HG02981 (cell line): ENCODE measurements around the gene OSTM1.

Source experiments
- ATAC-seq: cut with Tn5 transposase; IDR thresholded peaks from one replicate; pipeline ENCODE4 v1.9.1; 2021; ENCODE audit warnings: mild to moderate bottlenecking, moderate library complexity; ENCODE audit not compliant: unreplicated experiment

Gene OSTM1

DNA sequence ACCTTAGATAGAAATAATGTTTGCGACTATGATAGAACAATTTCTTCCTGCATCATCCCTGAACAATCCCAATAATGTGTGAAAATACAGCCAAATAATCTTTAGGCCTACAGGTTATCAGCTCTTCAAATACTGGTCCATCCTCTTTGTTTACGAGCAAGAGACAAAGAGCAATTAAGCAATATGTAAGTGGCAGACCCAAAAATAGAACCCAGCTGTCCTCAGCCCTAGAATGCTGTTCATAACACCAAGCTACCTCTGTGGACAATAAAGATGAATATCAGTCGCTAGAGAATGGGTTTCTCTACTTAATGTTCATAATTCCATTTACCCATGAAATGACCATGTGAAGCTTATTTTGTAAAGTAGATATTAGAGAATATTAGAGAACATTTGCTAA lies 28.4 kb upstream of the OSTM1 start:
- no peak for ATAC-seq

DNA sequence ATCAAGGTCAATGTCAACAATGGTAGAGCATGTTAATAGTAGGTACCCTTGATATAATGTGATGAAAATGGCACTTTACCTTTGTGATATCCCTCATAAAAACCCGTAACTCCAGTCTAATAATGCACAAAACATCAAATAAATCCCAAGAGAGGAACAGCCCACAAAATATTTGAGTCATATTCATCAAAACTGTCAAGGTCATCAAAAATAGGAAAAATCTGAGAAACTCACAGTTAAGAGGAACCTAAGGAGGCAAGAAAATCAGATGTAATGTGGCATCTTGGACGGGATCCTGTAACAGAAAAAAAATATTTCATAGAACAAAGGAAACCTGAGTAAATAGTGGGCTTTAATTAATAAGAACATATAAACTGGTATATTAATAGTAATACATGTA lies 25.5 kb upstream of the OSTM1 start:
- no peak for ATAC-seq

DNA sequence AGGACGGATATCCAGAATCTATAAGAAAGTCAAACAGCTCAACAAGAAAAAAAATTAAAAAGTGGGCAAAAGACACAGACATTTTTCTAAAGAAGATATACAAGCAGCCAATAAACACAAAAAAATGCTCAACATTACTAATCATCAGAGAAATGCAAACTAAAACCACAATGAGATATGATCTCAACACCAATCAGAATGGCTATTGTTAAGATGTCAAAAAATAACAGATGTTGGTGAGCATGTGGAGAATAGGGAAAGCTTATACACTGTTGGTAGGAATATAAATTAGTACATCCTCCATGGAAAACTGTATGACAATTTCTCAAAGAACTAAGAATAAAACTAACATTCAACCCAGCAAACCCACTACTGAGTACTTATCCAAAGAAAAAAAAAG lies 23.3 kb upstream of the OSTM1 start:
- ATAC-seq, result no peak

DNA sequence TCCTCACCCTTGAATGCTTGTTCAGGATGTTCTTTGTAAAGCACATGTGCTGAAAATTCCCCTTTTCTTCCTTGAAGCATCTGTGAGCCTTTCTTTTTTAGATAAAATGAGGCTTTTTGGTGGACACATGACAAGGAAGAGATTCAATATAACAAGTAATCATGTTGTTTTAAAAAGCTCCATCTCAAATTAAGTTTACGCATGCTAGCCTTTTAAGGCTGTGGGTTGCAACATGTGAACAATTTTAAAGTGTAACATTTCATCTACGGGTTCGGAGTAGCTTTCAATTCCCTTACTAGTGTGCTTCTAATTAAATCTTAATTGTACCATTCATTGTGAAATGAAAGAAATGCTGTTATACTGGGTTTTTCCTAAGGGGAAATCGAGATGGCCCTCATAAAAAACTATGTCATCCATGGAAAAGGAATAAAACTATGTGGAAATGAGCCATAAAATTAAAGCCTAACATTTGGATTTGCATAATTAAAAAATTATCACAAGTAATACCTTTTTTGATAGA lies 19.3 kb upstream of the OSTM1 start:
- no peak for ATAC-seq

DNA sequence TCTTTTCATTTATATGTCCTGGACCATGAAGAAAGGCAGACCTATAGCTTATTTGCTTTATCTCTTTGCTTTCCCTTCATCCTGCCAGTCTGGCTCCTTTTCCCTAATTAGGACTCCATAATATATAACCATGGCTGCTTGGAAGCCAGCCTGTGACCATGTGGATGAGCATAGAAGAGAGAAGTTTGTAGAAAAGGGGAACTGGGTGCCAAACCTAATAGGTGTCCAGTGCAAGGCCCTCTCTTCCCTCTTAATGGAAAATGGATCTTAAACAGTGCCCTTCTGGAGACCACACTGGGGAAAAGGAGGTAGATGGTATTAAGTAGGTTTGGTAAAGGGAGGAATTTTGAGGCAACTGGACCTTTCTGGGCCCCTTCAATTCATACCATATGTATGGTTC lies 16.7 kb upstream of the OSTM1 start:
- ATAC-seq, result no peak

DNA sequence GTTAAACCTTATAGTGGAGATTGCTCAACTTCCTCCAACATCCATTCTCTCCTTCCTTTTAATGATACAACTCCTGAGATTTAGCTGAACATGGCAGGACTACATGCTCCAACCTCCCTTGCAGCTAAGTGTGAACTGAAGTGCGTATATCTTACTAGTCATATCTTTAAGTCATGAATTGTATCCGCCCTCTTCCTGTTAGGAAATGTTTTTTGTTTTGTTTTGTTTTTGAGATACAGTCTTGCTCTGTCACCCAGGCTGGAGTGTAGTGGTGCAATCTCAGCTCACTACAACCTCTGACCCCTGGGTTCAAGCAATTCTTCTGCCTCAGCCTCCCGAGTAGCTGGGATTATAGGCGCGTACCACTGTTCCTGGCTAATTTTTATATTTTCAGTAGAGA lies 8.8 kb upstream of the OSTM1 start:
- no peak for ATAC-seq

DNA sequence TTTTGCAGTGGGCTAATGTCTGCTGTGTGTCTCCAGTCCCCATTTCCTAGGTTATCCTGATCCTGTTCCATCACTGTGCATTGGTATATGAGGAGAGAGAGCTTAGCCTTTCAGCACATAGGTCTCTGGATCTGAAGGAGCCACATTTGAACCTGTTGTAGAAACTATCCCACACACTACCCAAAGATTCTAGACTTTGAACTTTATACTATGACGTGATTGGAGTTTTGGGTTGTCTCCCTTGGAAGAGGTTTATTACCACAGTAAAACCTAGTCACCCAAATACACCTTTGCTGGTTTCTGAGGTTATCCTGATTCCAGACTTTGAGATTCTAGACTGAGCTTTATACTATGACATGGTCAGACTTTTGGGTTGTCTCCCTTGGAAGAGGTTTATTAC lies 8.0 kb upstream of the OSTM1 start:
- ATAC-seq, result no peak

DNA sequence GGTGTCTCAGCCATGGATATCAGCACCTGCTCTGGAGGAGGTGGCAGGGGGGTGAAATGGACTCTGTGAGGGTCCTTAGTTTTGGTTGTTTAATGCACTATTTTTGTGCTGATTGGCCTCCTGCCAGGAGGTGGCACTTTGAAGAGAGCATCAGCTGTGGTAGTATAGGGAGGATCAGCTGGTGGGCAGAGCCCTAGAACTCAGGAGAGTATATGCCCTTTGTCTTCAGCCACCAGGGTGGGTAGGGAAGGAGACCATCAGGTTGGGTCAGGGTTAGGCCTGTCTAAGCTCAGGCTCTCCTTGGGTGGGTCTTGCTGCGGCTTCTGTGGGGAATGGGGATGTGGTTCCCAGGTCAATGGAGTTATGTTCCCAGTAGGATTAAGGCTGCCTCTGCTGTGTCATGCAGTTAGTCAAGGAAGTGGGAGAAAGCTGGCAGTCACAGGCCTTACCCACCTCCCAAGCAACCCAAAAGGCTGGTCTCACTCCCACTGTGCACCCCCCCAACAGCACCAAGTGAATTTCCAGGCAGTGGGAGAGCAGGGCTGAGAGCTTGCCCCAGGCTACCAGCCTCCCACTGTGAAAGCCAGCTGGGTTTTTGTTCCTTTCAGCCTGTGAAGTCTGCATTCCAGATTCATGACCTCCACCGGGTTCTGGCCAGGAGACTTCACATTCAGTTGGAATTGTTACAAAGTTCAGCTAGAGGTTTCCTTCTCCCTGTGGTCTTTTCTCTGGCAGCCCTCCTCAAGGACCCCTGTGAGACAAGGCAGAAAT lies 5.7 kb upstream of the OSTM1 start:
- ATAC-seq, result no peak

DNA sequence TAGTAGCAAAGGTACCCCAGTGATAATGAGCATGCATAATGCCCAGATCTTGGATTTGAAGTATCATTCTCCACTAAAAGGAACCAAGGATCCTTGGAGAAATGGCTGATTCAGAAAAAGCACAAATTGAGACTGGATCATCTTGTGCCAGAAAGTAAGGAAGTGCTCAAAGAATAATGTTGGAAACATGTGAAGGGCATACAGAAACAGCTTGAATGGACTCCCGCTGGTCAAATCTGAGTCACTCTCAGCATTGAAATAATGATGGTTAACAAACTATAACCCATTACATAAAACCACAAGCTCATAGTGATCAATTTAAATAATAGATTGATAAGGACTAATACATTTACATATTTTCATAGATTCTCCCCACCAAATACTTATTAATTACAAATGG lies 3.6 kb upstream of the OSTM1 start:
- no peak for ATAC-seq

DNA sequence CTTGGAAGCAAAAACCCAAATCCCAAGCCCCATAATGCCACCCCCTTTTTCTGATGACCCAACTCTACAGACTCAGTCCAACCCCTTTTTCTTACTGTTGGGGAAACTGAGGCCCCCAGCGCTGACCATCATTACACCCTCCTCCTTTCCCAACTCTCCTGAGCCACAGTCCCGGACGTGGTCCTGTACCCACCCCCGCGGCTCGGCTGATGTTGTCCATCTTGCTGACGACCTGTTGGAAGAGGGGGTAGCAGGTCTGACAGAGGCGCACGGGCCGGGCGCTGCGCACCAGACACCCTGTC lies 533 bp downstream of the OSTM1 start:
- no peak for ATAC-seq

DNA sequence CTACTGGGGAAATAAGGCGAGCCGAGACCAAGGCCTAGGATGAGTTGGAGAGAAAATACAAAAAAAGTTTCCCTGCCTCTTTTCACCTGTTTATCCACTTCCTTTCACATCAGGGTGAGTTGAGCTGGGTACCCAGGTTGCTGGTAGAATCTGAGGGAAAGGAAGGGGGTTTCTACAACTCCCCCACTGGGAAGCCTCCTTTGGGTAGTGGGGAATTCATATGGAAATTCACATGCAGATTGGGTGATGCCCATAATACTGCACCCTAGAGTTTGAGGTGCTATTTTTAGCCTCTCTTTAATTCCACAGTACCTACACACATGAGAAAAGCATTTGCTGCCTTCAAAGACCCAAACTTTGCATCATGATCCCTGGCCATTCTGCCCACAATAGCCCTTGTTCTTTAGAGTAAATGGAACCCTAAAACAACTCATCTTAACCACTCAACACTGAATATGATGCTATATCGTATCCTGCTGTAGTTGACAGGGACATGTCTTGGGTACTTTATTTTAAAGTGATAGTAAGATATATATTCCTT lies 2.7 kb downstream of the OSTM1 start:
- ATAC-seq, result no peak

DNA sequence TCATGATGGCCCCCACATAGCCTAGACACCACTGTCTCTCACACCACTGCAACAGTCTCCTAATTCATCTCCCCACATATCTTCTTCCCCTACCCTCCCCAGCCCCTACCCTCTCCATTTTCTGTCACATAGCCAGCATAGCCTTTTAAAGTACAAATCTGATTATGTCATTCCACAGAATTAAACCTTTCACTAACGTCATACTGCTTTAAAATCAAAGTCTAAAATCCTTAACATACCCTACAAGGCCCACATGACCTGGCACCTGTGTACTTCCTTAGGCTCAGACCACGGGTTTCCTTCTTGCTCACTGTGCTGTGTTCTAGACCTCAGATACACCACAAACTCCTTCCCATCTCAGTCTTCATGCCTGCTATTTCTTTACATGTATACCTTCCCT lies 5.9 kb downstream of the OSTM1 start:
- ATAC-seq, result peak; percentile 63

DNA sequence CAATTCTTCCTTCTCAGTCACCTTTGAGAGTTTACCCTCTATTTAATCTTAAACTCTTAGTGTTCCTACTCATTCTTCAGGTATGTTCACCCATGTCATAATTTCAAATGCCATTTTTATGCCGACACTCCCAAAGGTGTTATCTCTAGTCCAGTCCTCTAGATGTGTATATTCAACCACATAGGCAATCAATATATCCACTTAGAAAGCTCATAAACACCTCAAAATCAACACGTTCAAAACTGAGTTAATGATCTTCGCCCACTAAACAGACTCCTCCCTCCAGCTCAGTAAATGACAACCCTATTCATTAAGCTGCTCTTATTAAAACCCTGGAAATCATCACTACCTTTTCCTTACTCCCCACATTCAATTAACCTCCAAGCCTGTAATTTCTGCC lies 6.4 kb downstream of the OSTM1 start:
- no peak for ATAC-seq

DNA sequence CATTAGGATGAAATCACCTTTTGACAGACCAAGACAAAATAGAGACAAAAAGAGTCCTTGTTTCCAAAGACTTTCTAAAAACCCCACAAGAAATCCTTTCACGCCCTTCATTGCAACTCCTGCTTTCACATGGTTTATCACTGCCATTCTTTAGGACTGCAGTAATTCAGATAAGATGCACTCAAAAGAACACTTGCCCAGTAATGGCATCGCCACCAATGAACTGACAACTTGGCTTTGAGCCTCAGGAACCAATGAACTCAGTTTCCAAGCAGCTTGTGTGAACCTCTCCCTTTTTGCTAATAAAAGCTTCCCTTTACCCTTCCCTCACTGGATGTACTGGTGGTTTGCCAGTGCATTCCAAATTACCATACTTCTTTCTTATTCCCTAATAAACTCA lies 21.8 kb downstream of the OSTM1 start:
- ATAC-seq, result no peak

DNA sequence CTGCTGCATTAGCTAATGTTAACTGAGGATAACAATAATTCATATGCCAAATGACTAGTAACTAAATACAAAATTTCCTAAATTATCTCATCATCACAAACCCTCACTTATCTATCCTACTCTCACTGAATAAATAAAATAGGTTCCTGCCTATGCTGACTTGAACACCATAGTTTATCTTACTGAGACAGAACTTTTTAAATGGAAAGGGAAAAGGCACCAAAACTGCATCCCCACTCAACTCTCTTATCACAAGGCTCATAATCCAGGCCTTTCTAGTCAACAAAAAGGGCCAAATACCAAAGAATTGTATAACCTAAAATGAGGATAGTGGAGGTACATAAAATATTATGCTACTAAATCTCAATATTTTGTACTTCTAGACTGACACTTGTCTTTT lies 23.1 kb downstream of the OSTM1 start:
- no peak for ATAC-seq

DNA sequence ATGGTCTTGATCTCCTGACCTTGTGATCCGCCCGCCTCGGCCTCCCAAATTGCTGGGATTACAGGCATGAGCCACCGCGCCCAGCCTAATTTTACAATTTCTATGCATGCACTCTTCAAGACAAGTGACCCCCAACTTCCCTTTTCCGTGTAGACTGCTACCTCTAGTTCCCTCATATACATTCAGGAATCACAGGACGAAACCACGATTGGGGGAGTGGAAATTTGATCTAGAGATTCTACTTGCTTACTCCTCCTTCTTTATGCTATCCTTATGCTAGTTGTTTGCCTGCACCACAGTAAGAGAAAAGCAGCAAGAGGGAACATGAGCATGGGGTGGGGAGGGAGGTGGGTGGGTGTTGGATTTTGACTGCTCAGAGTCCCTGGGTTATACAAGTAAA lies 34.9 kb downstream of the OSTM1 start:
- ATAC-seq, result no peak

DNA sequence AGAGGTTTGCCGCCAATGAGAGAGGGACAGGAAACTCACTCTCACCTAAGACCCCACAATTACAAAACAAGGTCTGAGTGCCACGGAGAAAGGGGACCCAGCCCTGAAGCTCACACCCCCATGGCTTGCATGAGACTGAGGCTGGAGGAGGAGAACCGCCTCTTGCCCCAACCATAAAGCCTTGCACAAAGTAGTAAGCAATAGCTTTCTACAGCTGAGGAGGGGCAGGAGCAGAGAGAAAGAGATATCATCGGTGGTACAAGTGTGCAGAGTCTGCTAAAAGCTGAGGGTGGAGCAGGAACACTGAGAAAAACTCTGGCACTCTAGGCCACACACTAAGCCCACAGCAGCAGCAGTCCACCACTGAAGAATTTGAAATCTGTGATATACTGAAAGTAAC lies 37.7 kb downstream of the OSTM1 start:
- no peak for ATAC-seq

DNA sequence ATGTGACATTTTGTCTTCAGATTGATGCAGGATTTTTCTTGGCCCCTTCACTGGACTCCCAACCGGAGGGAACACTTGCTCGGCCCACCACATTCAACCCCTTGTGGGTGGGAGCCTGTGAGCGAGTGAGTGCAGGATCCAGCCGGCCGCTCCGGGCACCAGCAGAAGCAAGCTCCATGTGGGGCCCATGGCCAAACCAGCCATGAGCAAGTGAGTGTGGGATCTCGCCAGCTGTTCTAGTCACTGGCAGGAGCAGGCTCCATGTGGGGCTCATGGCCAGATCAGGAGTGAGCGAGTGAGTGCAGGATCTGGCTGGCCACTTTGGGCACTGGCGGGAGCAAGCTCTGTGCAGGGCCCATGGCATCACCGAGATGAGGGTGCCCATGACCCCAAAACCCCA lies 42.6 kb downstream of the OSTM1 start:
- ATAC-seq, result no peak

DNA sequence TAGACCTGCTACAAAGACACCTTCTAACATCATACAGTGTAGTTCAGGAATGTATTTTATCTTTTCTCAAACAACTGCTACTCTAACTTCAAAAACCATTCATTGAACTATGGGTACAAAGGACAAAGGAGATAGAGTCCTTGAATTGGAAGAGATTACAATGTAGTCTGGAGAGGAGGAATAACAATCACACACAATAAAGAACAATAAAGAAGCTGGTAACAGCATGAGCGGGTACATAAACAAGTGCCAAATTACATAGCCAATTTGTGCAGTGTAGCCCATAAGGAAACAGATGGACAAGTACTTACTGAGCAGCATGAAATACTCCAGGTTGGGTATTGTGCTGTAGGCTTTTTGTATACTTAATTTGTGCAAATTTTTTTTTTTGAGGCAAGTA lies 44.3 kb downstream of the OSTM1 start:
- no peak for ATAC-seq

DNA sequence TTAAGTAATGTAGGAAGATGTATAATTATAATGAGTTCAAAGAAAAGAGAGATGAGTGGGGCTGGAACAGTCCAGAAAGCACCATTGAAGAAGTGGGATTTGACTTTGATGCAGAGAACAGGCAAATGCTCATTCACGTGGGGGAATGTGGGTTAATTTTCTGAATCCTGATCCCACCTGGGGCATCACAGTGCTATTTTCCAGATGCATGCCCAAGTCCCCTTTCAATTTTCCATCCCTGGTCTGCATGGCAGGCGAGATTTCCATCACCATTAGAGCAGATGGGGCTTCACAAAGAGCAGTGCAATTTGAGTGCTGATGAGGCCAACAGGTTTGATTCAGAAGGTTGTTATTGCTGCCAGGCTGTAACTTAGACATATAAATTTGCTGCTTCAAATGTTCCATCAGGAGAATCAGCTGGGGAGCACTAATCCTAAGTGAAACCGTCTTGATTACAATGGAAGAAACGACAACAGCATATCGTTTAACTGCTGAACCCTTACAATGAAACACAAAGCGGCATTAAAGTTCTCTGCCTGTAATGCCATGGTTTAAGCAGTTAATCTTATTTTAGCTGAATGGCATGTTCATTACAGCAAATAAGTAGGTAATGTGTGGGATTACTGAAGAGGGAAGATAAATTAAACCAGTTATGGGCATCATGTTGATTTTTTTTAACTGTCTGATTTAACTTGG lies 45.2 kb downstream of the OSTM1 start:
- ATAC-seq, result no peak

DNA sequence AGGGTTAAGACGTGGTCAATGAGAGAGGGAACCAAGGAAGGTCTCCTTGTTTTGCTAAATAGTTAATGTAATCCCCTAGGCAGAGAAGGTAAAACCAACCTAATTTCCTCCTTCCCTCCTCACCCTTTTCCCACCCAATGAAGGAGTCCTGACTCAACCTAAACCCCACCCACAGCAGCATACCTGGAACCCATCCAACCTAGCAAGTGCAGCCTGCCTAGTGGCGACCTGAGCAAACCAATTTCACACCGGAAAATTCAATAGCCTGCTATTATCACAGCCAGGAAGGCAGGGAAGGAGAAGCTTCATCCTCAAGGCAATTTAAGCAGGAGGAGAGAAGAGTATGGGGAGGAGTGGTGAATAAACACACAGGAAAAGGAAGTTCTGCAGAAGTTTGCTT lies 46.9 kb downstream of the OSTM1 start:
- ATAC-seq, result no peak

DNA sequence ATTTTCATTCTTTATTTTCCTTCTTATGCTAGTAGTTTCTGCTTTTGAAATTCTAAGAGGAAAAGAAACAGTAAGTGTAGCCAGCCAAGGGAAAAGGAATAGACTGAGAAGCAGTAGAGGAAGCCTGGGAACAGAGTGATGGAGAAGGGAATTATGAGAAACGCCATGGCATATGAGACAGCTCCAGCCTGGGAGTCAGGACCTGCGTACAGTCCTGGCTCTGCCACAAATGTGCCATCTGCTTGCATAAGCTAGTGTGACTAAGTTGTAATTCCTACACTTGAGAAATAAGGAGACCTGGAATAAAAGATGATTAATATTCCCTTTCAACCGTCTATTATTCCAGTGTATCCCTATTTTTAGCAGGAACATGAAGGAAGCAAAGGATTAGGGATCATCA lies 47.5 kb downstream of the OSTM1 start:
- ATAC-seq, result no peak
